ENCODE data around the gene KDELR3. TPM values are rescaled to one million over a fixed set of nuclear protein-coding genes. Genes with fewer than 3 reads are reported as not detected.

Gene KDELR3
- total RNA-seq, 4 donors from 2014 or later, result 2.6 to 19.7 (median 5.4) TPM

DNA sequence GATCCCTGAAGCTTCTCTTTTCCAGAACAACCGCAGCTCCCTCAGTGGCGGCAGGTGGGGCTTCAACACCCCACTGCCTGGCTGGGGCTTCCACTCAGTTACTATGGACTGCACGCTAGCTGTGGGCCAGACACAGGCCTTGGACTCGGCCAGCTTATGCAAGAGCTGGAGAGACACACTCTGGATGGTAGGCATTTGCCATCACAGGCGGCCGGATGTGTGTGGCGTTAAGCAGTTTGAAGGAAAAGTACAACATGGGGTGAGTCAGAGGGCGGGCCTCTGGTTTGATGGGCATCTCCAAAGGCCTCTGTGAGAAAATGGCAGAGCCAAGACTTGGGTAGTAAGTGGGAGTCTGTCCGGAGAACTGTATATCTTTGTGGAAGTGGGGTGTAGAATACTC is 30.5 kb upstream of the KDELR3 start:
- no peaks in the 10 kb centered on the region for H3K9me3 ChIP-seq
- 84% methylated on average over 3 of the region's 9 CpGs; no CpG with 5 or more reads in 1 of the 2 donors for WGBS, 2 donors (ENCODE audit: low coverage in 1 of 2)
- H3K27ac ChIP-seq, result no peak overlapping the region
- no peaks in the 10 kb centered on the region for H3K4me1 ChIP-seq
- TF ChIP-seq POLR2AphosphoS5 (IDR thresholded peaks at IDR 0.05) (no peak), EP300 (IDR thresholded peaks at IDR 0.05) (no peak), POLR2A (IDR thresholded peaks at IDR 0.05) (no peak), CTCF (IDR thresholded peaks at IDR 0.05) (no peak)
- H3K36me3 ChIP-seq, result no peaks in the 10 kb centered on the region
- no peak for ATAC-seq
- no peak overlapping the region for H3K4me3 ChIP-seq
- H3K27me3 ChIP-seq, result peaks cover 36% of the 10 kb centered on the region

- Histone ChIP-seq H3K36me3 (no peaks in the 10 kb centered on the region), H3K9me3 (no peaks in the 10 kb centered on the region), H3K27ac (no peak overlapping the region), H3K4me3 (no peak overlapping the region), H3K27me3 (peaks cover 36% of the 10 kb centered on the region), H3K4me1 (no peaks in the 10 kb centered on the region)
- 80 to 88% methylated on average over 2 to 11 of the region's 14 CpGs for WGBS, 2 donors (ENCODE audit: low coverage in 1 of 2)
- TF ChIP-seq CTCF (IDR thresholded peaks at IDR 0.05) (no peak), POLR2A (IDR thresholded peaks at IDR 0.05) (no peak), POLR2AphosphoS5 (IDR thresholded peaks at IDR 0.05) (no peak), EP300 (IDR thresholded peaks at IDR 0.05) (no peak)
- ATAC-seq, result no peak
Observed at GRCh38 chr22:38440747-38441350, 27.0 kb upstream of the KDELR3 start.

GRCh38 chr22:38441620-38442287 is 26.1 kb upstream of the KDELR3 start:
- ATAC-seq, result no peak
- WGBS, 2 donors (ENCODE audit: low coverage in 1 of 2), result 74 to 80% methylated on average over 7 to 9 of the region's 16 CpGs
- no peaks in the 10 kb centered on the region for H3K4me1 ChIP-seq
- H3K27me3 ChIP-seq, result peaks cover 40% of the 10 kb centered on the region
- H3K4me3 ChIP-seq, result no peak overlapping the region
- H3K27ac ChIP-seq, result no peak overlapping the region
- TF ChIP-seq CTCF (IDR thresholded peaks at IDR 0.05) (no peak), POLR2AphosphoS5 (IDR thresholded peaks at IDR 0.05) (no peak), EP300 (IDR thresholded peaks at IDR 0.05) (no peak), POLR2A (IDR thresholded peaks at IDR 0.05) (no peak)
- H3K9me3 ChIP-seq, result no peaks in the 10 kb centered on the region
- no peaks in the 10 kb centered on the region for H3K36me3 ChIP-seq

DNA sequence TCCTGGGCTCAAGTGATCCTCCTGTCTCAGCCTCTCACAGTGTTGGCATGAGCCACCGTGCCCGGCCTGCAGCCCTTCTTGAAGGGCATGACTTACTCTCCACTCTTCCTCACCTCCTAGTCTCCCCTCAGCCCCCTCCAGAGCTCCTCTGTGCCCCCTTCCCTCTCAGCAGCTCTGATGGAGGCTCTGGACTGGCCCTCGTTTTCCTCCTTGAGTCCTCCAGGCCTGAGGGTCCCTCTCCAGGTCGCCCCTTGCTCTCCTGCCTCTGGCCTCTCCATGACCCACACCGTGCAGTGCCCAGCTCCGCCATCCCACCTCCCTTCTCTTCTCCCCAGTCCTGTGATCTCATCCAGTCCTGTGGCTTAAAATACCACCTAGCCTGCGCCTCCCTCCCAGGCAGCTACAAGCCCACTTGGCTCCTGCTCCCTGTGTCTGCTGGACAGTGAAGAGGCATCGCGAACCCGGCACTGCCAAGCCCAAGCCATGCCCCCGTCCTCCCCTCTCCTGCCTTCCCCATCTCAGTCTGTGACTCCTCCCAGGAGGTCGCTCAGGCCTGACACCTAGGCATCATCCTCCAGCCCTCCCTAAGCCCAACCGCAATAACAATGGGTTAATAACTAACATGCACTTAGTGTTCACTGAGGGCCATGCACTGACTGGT is 24.8 kb upstream of the KDELR3 start:
- WGBS, 2 donors (ENCODE audit: low coverage in 1 of 2), result 59 to 80% methylated on average over 1 to 6 of the region's 13 CpGs
- Histone ChIP-seq H3K4me3 (no peak overlapping the region), H3K36me3 (no peaks in the 10 kb centered on the region), H3K27ac (no peak overlapping the region), H3K4me1 (no peaks in the 10 kb centered on the region), H3K9me3 (no peaks in the 10 kb centered on the region), H3K27me3 (peaks cover 40% of the 10 kb centered on the region)
- ATAC-seq, result no peak
- TF ChIP-seq EP300 (IDR thresholded peaks at IDR 0.05) (no peak), CTCF (IDR thresholded peaks at IDR 0.05) (no peak), POLR2AphosphoS5 (IDR thresholded peaks at IDR 0.05) (no peak), POLR2A (IDR thresholded peaks at IDR 0.05) (no peak)

Measured in gastroesophageal sphincter (tissue), 4 donors.